ENCODE results near the gene ATP8B4.

- TF ChIP-seq, protein P1, sequence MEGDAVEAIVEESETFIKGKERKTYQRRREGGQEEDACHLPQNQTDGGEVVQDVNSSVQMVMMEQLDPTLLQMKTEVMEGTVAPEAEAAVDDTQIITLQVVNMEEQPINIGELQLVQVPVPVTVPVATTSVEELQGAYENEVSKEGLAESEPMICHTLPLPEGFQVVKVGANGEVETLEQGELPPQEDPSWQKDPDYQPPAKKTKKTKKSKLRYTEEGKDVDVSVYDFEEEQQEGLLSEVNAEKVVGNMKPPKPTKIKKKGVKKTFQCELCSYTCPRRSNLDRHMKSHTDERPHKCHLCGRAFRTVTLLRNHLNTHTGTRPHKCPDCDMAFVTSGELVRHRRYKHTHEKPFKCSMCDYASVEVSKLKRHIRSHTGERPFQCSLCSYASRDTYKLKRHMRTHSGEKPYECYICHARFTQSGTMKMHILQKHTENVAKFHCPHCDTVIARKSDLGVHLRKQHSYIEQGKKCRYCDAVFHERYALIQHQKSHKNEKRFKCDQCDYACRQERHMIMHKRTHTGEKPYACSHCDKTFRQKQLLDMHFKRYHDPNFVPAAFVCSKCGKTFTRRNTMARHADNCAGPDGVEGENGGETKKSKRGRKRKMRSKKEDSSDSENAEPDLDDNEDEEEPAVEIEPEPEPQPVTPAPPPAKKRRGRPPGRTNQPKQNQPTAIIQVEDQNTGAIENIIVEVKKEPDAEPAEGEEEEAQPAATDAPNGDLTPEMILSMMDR (IDR thresholded peaks at IDR 0.05) = no peak
- TF ChIP-seq POLR2AphosphoS5 (IDR thresholded peaks at IDR 0.05) = no peak
These were observed 255.4 kb downstream of the ATP8B4 start for GRCh38 chr15:49863431-49864224.

Data from upper lobe of left lung (tissue), 4 donors.